Endothelial cell of umbilical vein (primary cell): Measurements from ENCODE around the gene TTLL13. TPM values are rescaled to one million over a fixed set of nuclear protein-coding genes. Genes with fewer than 3 reads are reported as not detected.

Source experiments
- BruUV-seq: library from RNA; stranded (reverse); fragments of 400-500 nt; replicated peaks from 2 replicates; lab custom pipeline; 2021; lab: Mats Ljungman, UMichigan
- CTCF ChIA-PET: fragments of 300-600, 350-600 bp; sonication (Branson Sonifier 250); formaldehyde crosslinking; loops from one replicate; lab custom pipeline; 2021; ENCODE audit warnings: antibody characterized with exemption, inconsistent platforms; lab: Charles Lee
- POLR2A ChIA-PET: fragments of 300-600, 350-600 bp; sonication (Branson Sonifier 250); formaldehyde crosslinking; loops from one replicate; lab custom pipeline; 2021; ENCODE audit warnings: antibody characterized with exemption, inconsistent platforms; lab: Charles Lee
- DNase-seq: peaks from one replicate; pipeline ENCODE4 v3.0.0-alpha.2; 2011; ENCODE audit warnings: low read depth, low spot score
- FAIRE-seq: peaks from 2 replicates; lab custom pipeline; 2011; peaks lifted over from hg19 to GRCh38; lab: Jason Lieb, UNC
- H2AFZ ChIP-seq: 2 replicates; pipeline ENCODE4 v1.6.0; 2012; ENCODE audit warnings: low read depth, low read length, control low read depth, inconsistent platforms
- H3K27ac ChIP-seq: 2 replicates; pipeline ENCODE4 v1.5.1; 2011; ENCODE audit warnings: low read depth, mild to moderate bottlenecking, control low read depth, low read length, moderate library complexity; ENCODE audit not compliant: insufficient read depth
- H3K27me3 ChIP-seq, 2 experiments: 2 replicates each; pipeline versions ENCODE4 v1.6.0 to v1.6.1; 2011; ENCODE audit warnings: low read length in 2 of 2, mixed read lengths in 1 of 2; ENCODE audit not compliant: control insufficient read depth in 2 of 2, insufficient read depth in 2 of 2
- H3K36me3 ChIP-seq, 2 experiments: 2 replicates in 1 of 2; 3 replicates in 1 of 2; pipeline ENCODE4 v1.5.1; 2011; ENCODE audit warnings: low read length in 2 of 2, mild to moderate bottlenecking in 1 of 2, moderate library complexity in 1 of 2; ENCODE audit not compliant: control insufficient read depth in 2 of 2, insufficient read depth in 2 of 2; ENCODE audit errors: extremely low read depth in 1 of 2
- H3K4me1 ChIP-seq: 3 replicates; pipeline ENCODE4 v1.5.1; 2011; ENCODE audit warnings: mild to moderate bottlenecking, low read length; ENCODE audit not compliant: control insufficient read depth, insufficient read depth; ENCODE audit errors: extremely low read depth
- H3K4me2 ChIP-seq: 2 replicates; pipeline ENCODE4 v1.6.1; 2011; ENCODE audit warnings: low read length, control low read depth, mixed read lengths; ENCODE audit not compliant: insufficient read depth
- H3K4me3 ChIP-seq, 3 experiments: fragments of 200-600 bp in 1 of 3; sonication (generic), shearing (Covaris generic) in 1 of 3; replicated peaks in 1 of 3; 2 replicates each; pipeline ENCODE4 v1.5.1; 2011 to 2016; ENCODE audit warnings: control low read depth in 3 of 3, low read length in 3 of 3, mild to moderate bottlenecking in 2 of 3, inconsistent platforms in 1 of 3, low read depth in 1 of 3, moderate library complexity in 1 of 3; ENCODE audit not compliant: insufficient read depth in 1 of 3
- H3K79me2 ChIP-seq: 2 replicates; pipeline ENCODE4 v1.6.0; 2012; ENCODE audit warnings: low read length, inconsistent platforms; ENCODE audit not compliant: control insufficient read depth, insufficient read depth
- H3K9ac ChIP-seq: replicated peaks from 2 replicates; pipeline ENCODE3; 2011; ENCODE audit warnings: low read length, control low read depth; ENCODE audit not compliant: insufficient read depth; ENCODE audit errors: extremely low read depth
- H3K9me1 ChIP-seq: replicated peaks from 3 replicates; pipeline ENCODE4 v1.6.0; 2011; ENCODE audit warnings: mild to moderate bottlenecking, low read length; ENCODE audit not compliant: control insufficient read depth, insufficient read depth; ENCODE audit errors: extremely low read depth
- H3K9me3 ChIP-seq: replicated peaks from 2 replicates; pipeline ENCODE4 v1.5.1; 2012; ENCODE audit warnings: low read length, inconsistent platforms; ENCODE audit not compliant: control insufficient read depth, insufficient read depth
- H4K20me1 ChIP-seq: replicated peaks from 2 replicates; pipeline ENCODE3; 2011; ENCODE audit warnings: mild to moderate bottlenecking, low read length; ENCODE audit not compliant: control insufficient read depth, insufficient read depth; ENCODE audit errors: extremely low read depth
- EZH2 ChIP-seq: IDR thresholded peaks from 2 replicates; pipeline ENCODE4 v1.6.1; 2012; ENCODE audit warnings: borderline replicate concordance, low read depth, mild to moderate bottlenecking, moderate library complexity, low read length, inconsistent platforms; ENCODE audit not compliant: severe bottlenecking
- FOS ChIP-seq: IDR thresholded peaks from 2 replicates; pipeline ENCODE4 v1.6.1; 2011; ENCODE audit warnings: mild to moderate bottlenecking, low read length, moderate library complexity, borderline replicate concordance; ENCODE audit not compliant: insufficient read depth
- GATA2 ChIP-seq: IDR thresholded peaks from 2 replicates; pipeline ENCODE4 v1.7.0; 2011; ENCODE audit warnings: low read depth, mild to moderate bottlenecking, moderate library complexity, mixed read lengths, low read length; ENCODE audit not compliant: insufficient read length, insufficient read depth
- JUN ChIP-seq: IDR thresholded peaks from 2 replicates; pipeline ENCODE4 v1.6.1; 2011; ENCODE audit warnings: borderline replicate concordance, low read depth; ENCODE audit not compliant: insufficient read length, insufficient read depth
- MYC ChIP-seq: IDR thresholded peaks from one replicate; pipeline ENCODE4 v1.6.1; 2011; ENCODE audit warnings: mild to moderate bottlenecking, low read depth, low read length
- POLR2A ChIP-seq: IDR thresholded peaks from 2 replicates; pipeline ENCODE4 v1.6.1; 2012; ENCODE audit warnings: low read depth, mild to moderate bottlenecking, control low read depth, low read length
- POLR2AphosphoS5 ChIP-seq: IDR thresholded peaks from 2 replicates; pipeline ENCODE4 v1.6.1; 2012; ENCODE audit warnings: low read depth, mild to moderate bottlenecking, control low read depth, low read length, moderate library complexity; ENCODE audit not compliant: insufficient read depth
- dilution Hi-C: fragments of 300-500 bp; cut with MboI; formaldehyde crosslinking; loops from one replicate; pipeline ENCODE4 v1.15.0; 2019; ENCODE audit warnings: low sequenced_read_pairs; ENCODE audit not compliant: extremely low pct_ligation_motif_present
- intact Hi-C: fragments of 100-400 bp; cut with micrococcal nuclease; formaldehyde crosslinking; loops from one replicate; pipeline ENCODE4 v1.10.0; 2022
- polyA plus RNA-seq, 4 experiments: library from polyadenylated mRNA; depleted of rRNA in 3 of 4; stranded (reverse) in 3 of 4; unstranded in 1 of 4; fragments of >200 nt; gene quantifications; 2 replicates each; pipeline versions ENCODE4 v1.2.1 to v1.2.3, GENCODE V29; 2011 to 2012; ENCODE audit warnings: missing spikeins in 1 of 4
- total RNA-seq: library from RNA; stranded (reverse); gene quantifications from 2 replicates; pipeline ENCODE4 v1.2.3, GENCODE V29; 2021
- TF ChIP-seq, protein P1 (sequence below): IDR thresholded peaks from 2 replicates; pipeline ENCODE4 v1.6.1; 2011; ENCODE audit not compliant: insufficient read depth, insufficient read length
- TF ChIP-seq, protein P2 (sequence below), 2 donors: IDR thresholded peaks; 1 replicate in 1 of 2; 2 replicates in 1 of 2; pipeline ENCODE4 v1.5.1; 2011; ENCODE audit warnings: low read length in 2 of 2, mild to moderate bottlenecking in 2 of 2, moderate library complexity in 2 of 2, control low read depth in 1 of 2, inconsistent platforms in 1 of 2, low read depth in 1 of 2; ENCODE audit not compliant: insufficient read depth in 1 of 2; ENCODE audit errors: extremely low read depth in 1 of 2

TTLL13 gene
- total and polyA plus RNA-seq, 2 donors (not counting 3 experiments of a cell fraction or from before 2014, with no cell fraction given), result 0.04 TPM; not detected in 1

DNA sequence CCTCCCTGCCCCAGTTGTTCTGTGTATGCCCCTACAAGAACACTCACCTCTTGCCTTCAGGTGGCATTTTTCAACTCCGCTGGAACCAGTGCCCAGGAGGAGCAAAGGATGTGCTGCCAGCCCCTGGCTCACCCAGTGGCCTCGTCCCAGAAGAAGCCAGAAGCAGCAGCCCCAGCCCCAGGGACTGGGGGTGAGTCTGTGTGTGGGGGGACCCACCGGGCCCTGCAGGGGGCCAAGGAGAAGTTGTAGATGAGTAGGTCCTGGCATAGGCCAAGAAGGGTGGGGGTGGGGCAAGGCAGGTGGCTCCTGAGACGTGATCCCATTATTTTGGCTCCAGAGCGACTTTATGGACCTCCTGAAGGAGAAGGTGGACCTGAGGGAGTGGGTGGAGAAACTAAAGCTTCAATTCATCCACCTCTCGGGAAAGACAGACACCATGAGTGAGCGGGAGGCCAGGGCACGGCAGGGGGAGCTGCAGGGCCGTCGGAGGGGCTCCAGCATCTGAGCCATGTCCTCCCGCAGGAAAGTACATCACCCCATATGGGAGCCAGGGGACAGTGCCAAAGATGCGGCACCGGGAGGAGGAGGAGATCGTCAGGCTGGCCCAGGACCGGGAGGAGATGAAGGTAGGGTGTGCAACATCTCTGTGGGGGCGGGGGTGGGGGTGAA lies 45.4 kb downstream of the TTLL13 start:
- TF ChIP-seq POLR2AphosphoS5 (no peak), POLR2A (no peak), MYC (no peak), JUN (no peak), FOS (no peak), GATA2 (no peak), EZH2 (no peak)
- TF ChIP-seq, protein P1, sequence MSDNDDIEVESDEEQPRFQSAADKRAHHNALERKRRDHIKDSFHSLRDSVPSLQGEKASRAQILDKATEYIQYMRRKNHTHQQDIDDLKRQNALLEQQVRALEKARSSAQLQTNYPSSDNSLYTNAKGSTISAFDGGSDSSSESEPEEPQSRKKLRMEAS, result no peak
- TF ChIP-seq, protein P2, sequence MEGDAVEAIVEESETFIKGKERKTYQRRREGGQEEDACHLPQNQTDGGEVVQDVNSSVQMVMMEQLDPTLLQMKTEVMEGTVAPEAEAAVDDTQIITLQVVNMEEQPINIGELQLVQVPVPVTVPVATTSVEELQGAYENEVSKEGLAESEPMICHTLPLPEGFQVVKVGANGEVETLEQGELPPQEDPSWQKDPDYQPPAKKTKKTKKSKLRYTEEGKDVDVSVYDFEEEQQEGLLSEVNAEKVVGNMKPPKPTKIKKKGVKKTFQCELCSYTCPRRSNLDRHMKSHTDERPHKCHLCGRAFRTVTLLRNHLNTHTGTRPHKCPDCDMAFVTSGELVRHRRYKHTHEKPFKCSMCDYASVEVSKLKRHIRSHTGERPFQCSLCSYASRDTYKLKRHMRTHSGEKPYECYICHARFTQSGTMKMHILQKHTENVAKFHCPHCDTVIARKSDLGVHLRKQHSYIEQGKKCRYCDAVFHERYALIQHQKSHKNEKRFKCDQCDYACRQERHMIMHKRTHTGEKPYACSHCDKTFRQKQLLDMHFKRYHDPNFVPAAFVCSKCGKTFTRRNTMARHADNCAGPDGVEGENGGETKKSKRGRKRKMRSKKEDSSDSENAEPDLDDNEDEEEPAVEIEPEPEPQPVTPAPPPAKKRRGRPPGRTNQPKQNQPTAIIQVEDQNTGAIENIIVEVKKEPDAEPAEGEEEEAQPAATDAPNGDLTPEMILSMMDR (IDR thresholded peaks at IDR 0.05; ENCODE audit: extremely low read depth in 1 of 2, insufficient read depth in 1 of 2, low read depth in 1 of 2, low read length in 2 of 2), result no peak
- intact Hi-C loops (no loop called here), dilution Hi-C loops (no loop called here)
- ChIA-PET POLR2A (no interaction called here), CTCF (interaction anchor here (1.4 to 3.4 kb wide), 5 partner anchors 7 to 591 kb away, joined by 3 to 30 read pairs (median 12); no protein-coding TSS in a partner anchor)
- H4K20me1 ChIP-seq, result no peaks in the 10 kb centered on the region
- no peaks in the 10 kb centered on the region for H3K4me1 ChIP-seq
- H3K9me1 ChIP-seq, result no peaks in the 10 kb centered on the region
- FAIRE-seq, result no peak
- peaks cover 0 to 1% of the 10 kb centered on the region in 2 experiments for H3K27me3 ChIP-seq
- H3K9ac ChIP-seq, result no peak overlapping the region
- H2AFZ ChIP-seq, result no peak overlapping the region
- no peaks in the 10 kb centered on the region for H3K79me2 ChIP-seq
- no peak overlapping the region for H3K4me3 ChIP-seq
- H3K9me3 ChIP-seq, result no peaks in the 10 kb centered on the region
- H3K4me2 ChIP-seq, result no peak overlapping the region
- no peaks in the 10 kb centered on the region for H3K36me3 ChIP-seq
- DNase-seq, result no peak
- no peak overlapping the region for H3K27ac ChIP-seq
- no TSS peak for BruUV-seq
